ENCODE data around the gene SAMD15.

Gene SAMD15

DNA sequence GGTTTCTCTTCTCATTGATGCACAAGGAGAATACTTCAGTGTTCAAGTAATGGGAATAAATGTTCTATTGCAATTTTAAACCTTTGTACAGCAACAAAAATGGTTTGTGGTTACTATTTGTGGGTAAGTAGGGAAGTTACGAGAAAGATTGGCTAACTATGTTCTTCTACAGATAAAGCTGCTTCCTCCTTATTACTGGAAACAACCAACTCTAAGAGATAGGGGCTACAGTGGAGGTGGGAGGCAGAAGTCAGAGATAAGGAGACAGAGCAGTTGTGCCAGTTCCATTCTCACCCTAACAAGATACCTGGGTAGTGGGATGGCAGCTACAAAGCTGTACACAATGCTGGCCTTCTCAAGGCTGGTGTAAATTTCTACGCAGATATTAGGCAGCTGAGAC, 30.0 kb downstream of the SAMD15 start:
- TF ChIP-seq POLR2AphosphoS5 (IDR thresholded peaks at IDR 0.05; ENCODE audit: low read depth, low read length), result no peak
- TF ChIP-seq, protein P1, sequence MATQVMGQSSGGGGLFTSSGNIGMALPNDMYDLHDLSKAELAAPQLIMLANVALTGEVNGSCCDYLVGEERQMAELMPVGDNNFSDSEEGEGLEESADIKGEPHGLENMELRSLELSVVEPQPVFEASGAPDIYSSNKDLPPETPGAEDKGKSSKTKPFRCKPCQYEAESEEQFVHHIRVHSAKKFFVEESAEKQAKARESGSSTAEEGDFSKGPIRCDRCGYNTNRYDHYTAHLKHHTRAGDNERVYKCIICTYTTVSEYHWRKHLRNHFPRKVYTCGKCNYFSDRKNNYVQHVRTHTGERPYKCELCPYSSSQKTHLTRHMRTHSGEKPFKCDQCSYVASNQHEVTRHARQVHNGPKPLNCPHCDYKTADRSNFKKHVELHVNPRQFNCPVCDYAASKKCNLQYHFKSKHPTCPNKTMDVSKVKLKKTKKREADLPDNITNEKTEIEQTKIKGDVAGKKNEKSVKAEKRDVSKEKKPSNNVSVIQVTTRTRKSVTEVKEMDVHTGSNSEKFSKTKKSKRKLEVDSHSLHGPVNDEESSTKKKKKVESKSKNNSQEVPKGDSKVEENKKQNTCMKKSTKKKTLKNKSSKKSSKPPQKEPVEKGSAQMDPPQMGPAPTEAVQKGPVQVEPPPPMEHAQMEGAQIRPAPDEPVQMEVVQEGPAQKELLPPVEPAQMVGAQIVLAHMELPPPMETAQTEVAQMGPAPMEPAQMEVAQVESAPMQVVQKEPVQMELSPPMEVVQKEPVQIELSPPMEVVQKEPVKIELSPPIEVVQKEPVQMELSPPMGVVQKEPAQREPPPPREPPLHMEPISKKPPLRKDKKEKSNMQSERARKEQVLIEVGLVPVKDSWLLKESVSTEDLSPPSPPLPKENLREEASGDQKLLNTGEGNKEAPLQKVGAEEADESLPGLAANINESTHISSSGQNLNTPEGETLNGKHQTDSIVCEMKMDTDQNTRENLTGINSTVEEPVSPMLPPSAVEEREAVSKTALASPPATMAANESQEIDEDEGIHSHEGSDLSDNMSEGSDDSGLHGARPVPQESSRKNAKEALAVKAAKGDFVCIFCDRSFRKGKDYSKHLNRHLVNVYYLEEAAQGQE (IDR thresholded peaks at IDR 0.05; ENCODE audit: insufficient read depth in 1 of 2, low read depth in 2 of 2, low read length in 2 of 2), result no peak
- TF ChIP-seq SIN3A (IDR thresholded peaks at IDR 0.05; ENCODE audit: borderline replicate concordance, insufficient read depth, low read length), result no peak
- no peak for TF ChIP-seq FOXP2 (optimal IDR thresholded peaks at IDR 0.05; ENCODE audit: borderline replicate concordance, extremely low read depth, extremely low read length, insufficient read depth)
- TF ChIP-seq TAF1 (IDR thresholded peaks at IDR 0.05; ENCODE audit: borderline replicate concordance, insufficient read depth, low read length), result no peak

DNA sequence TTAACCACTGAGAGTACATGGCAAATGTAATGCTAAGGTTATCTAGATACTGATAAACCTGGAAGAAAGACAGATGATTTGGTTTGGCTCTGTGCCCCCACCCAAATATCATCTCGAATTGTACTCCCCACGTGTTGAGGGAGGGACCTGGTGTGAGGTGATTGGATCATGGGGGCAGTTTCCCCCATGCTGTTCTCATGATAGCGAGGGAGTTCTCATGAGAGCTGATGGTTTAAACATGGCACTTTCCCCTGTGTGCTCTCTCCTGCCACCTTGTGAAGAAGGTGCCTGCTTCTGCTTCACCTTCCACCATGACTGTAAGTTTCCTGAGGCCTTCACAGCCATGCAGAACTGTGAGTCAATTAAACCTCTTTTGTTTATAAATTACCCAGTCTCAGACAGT, 32.0 kb downstream of the SAMD15 start:
- TF ChIP-seq TAF1 (IDR thresholded peaks at IDR 0.05; ENCODE audit: borderline replicate concordance, insufficient read depth, low read length), result no peak
- TF ChIP-seq, protein P1 (IDR thresholded peaks at IDR 0.05; ENCODE audit: insufficient read depth in 1 of 2, low read depth in 2 of 2, low read length in 2 of 2), result no peak
- no peak for TF ChIP-seq FOXP2 (optimal IDR thresholded peaks at IDR 0.05; ENCODE audit: borderline replicate concordance, extremely low read depth, extremely low read length, insufficient read depth)

DNA sequence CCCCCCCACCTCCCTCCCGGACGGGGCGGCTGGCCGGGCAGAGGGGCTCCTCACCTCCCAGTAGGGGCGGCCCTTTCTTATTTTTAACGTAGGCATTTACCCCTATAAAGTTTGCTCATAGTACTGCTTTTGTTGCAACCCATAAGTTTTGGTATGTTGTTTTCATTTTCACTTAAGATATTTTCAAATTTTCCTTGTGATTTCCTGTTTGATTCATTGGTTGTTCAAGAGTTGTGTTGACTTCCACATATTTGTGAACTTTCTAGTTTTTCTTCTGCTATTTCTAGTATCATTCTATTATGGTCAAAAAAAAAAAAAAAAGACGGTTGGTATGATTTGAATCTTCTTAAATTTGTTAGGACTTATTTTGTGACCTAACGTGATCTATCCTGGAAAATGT, 39.7 kb downstream of the SAMD15 start:
- no peak for TF ChIP-seq SIN3A (IDR thresholded peaks at IDR 0.05; ENCODE audit: borderline replicate concordance, insufficient read depth, low read length)
- no peak for TF ChIP-seq TAF1 (IDR thresholded peaks at IDR 0.05; ENCODE audit: borderline replicate concordance, insufficient read depth, low read length)
- TF ChIP-seq POLR2AphosphoS5 (IDR thresholded peaks at IDR 0.05; ENCODE audit: low read depth, low read length), result no peak
- no peak for TF ChIP-seq FOXP2 (optimal IDR thresholded peaks at IDR 0.05; ENCODE audit: borderline replicate concordance, extremely low read depth, extremely low read length, insufficient read depth)

DNA sequence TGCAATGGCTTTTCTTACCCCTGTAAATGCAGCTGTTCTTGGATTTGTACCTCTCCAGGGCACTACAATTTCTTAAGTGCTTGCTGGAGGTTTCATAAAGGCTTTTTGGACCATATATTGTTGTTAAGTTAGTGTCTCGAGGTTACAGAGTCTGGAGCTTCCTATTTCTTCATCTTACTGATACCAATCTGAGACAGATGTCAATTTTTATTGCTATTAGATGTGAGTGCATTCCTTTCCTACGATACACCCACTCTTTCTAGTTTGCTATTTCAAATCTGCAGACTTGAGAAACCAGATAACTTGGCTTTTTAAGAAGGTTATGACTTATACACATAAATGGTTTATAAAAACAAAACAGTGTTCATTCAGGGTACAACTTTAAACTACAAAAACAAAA, 44.0 kb downstream of the SAMD15 start:
- TF ChIP-seq, protein P1 (IDR thresholded peaks at IDR 0.05; ENCODE audit: insufficient read depth in 1 of 2, low read depth in 2 of 2, low read length in 2 of 2), result no peak
- TF ChIP-seq POLR2AphosphoS5 (IDR thresholded peaks at IDR 0.05; ENCODE audit: low read depth, low read length), result no peak
- TF ChIP-seq SIN3A (IDR thresholded peaks at IDR 0.05; ENCODE audit: borderline replicate concordance, insufficient read depth, low read length), result no peak
- TF ChIP-seq TAF1 (IDR thresholded peaks at IDR 0.05; ENCODE audit: borderline replicate concordance, insufficient read depth, low read length), result no peak
- no peak for TF ChIP-seq FOXP2 (optimal IDR thresholded peaks at IDR 0.05; ENCODE audit: borderline replicate concordance, extremely low read depth, extremely low read length, insufficient read depth)

DNA sequence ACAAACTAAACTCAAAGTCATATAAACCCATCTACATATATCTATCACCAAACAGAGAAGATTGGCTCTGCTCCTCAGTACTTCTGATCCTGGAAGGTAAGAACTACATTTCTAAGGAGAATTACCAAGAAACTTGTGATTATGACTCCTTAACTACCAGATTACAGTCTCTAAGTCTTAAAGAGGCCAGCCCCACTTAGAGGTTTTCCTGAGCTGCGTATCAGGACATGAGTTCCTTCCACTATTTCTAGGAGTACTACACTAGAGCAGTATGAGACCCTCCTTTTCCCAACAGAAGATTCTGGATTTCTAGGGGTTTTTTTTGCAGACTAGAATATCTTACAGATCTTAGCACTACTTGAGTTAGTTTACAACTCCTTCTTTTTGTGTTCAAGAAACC, 46.2 kb downstream of the SAMD15 start, which contains the start of gene NOXRED1:
NOXRED1 (minus strand) TSS at position 101 of the 400 bp plus-strand sequence. CDS start 634 bp downstream, outside the sequence.
- TF ChIP-seq SIN3A (IDR thresholded peaks at IDR 0.05; ENCODE audit: borderline replicate concordance, insufficient read depth, low read length) (no peak), FOXP2 (optimal IDR thresholded peaks at IDR 0.05; ENCODE audit: borderline replicate concordance, extremely low read depth, extremely low read length, insufficient read depth) (no peak), POLR2AphosphoS5 (IDR thresholded peaks at IDR 0.05; ENCODE audit: low read depth, low read length) (no peak), TAF1 (IDR thresholded peaks at IDR 0.05; ENCODE audit: borderline replicate concordance, insufficient read depth, low read length) (no peak)
- TF ChIP-seq, protein P1 (IDR thresholded peaks at IDR 0.05; ENCODE audit: insufficient read depth in 1 of 2, low read depth in 2 of 2, low read length in 2 of 2), result no peak
